ENCODE data around the gene MED14.
"Not testable (repeated sequence)": the region's sequence is repeated elsewhere in the genome, so short reads cannot be mapped to it uniquely, and the experiment has no call there.

The MED14 gene

DNA sequence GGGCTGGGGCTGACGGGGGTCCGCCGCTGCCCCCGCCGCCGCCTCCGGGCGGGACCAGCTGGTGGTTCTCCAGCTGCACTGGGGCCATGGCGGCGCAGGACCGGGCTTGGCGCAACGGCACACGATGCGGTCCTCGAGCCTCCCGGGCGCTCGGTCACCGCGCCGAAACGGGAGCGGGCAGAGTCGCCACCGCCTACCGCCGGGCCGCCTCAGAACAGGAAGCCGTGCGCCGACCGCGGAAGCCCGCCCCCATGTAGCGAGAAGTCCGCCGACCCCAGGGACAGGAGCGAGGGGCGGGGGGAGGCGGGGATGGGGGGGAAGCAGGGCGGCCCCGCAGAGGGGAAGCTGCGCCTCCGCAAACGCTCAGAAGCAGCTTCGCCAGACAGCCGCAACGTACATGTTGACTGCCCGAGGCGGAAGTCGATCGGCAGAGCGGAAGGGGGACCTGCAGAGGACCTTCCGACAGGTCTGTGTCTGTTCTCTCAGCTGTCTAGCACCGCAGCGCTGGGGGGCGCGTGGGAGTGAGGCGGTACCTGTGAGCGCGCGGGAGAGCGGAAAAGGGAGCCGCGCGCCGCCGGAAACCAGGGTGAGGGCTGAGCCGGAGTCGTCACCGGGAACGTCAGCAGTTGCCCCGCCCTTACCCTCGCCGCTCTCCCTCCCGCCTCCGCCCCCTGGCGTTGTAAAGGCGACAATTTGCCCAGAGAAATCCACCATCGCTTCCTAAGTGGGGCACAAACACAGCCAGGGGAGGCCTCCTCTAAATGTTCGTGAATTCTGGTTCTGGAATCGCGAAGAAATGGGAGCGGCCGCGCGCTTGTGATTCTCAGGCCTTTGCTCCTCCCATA is at the start of gene MED14:
MED14 (minus strand) TSS at position 218 of the 845 bp plus-strand sequence; CDS start at position 88, 130 bp downstream.
- peak; percentile 89 to 96 (median 92) for DNase-seq

DNA sequence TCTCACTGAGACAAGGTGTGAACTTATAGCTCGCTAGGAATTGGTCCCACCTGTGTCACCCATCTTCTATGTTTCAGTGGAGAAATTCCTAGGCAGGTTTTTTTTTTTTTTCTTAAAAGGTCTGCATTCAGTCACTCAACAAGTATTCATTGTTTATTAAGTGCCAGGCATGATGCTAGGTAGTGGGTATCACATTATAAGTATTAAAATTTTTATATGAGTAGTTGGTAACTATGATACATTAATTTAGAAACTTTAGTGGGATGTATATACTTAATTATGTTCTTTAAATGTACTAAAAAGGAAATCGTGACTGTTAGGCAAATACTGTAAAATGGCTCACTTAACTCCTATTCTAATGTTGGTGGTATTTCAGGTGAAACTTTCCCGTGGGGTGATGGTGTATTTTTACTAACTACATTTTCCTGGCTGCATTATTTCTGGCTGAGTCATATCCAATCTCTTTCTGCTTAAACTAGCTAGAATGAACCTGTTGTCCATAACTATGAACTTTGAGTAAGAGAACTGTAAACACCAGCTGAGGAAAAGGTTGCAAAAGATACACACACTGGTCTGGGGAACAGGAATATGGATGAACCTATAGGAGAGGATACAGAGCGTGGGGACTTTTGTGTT is 49.3 kb upstream of the MED14 start:
- no peak for DNase-seq

DNA sequence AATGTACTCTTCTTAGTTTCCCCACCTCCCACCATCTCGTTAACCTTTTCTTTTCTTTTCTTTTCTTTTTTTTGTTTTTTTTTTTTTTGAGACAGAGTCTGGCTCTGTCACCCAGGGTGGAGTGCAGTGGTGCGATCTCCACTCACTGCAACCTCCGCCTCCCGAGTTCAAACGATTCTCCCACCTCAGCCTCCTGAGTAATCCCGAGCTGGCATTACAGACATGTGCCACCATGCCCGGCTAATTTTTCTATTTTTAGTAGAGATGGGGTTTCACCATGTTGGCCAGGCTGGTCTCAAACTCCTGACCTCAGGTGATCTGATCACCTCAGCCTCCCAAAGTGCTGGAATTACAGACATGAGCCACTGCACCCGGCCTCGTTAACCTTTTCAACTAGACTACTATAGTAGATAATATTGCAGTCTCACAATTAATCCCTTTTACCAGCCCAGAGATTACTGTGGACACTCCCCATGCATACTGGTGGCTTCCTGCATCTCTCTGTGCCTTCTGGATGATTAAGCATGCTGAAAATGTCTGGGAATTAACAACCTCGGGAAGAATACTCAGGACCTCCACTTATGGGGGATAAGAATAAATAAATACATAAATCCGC is 47.4 kb upstream of the MED14 start:
- DNase-seq = not testable (repeated sequence)

DNA sequence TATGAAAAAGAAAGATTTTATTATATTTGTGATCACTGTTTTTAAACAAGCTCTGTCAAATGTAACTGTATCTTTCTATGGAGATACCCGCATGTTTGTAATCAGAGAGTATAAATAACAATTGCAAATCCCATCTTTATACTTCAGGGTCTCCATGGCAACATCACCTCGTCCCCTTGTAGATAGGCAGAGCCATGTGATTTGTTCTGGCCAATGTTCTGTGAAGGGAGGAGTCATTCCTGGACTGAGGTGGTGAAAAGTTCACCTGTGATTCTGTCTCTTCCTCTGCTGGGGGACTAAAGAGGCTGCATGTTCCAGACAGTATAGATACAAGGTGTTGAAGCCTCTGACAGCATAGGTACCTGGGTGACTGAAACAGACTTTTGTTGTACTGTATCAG is 45.6 kb upstream of the MED14 start:
- no peak for DNase-seq

DNA sequence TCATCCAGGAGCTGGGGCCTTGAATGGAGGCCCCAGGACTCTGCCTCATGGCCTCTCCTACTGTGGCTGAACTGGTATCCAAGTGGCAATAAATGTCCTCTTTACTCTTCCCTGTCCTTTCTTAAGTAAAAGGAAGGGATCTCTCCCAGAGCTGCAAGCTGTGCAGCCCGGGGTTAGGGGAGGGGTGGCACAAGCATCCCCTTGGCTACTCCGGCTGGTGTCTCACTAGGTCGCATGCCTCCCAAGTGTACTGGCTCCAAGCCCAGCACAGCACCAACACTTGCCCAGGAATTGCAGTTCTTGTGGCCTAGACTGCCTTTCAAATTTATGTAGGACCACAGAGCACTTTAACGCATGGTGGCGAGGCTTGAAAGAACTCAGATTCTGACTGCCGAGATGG is 44.7 kb upstream of the MED14 start:
- no peak for DNase-seq

DNA sequence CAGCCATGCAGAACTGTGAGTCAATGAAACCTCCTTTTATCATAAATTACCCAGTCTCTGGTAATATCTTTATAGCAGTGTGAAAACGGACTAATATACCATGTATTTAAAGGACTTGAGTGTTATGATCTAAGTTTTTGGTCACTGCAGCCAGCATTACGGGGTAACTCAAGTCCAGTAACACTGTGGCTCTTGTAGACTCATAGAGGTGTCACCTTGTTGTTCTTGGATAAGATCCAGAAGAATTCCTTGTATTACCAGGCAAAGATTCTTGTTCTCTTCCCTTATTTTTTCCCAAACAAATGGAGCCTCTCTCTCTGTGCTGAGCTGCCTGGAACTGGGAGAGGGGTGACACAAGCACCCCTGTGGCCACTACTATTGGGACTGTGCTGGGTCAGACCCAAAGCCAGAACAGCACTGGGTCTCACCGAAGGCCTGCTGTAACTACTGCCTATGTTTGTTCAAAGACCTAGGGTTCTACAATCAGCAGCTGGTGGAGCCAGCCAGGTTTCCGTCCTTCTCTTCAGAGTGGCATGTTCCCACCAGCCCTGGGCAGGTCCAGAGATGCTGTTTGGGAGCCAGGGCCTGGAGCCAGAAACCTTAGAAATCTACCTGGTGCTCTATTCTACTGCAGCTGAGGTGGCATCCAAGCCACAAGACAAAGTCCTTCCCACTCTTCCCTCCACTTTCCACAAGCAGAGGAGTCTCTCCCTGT is 43.7 kb upstream of the MED14 start:
- no peak for DNase-seq

DNA sequence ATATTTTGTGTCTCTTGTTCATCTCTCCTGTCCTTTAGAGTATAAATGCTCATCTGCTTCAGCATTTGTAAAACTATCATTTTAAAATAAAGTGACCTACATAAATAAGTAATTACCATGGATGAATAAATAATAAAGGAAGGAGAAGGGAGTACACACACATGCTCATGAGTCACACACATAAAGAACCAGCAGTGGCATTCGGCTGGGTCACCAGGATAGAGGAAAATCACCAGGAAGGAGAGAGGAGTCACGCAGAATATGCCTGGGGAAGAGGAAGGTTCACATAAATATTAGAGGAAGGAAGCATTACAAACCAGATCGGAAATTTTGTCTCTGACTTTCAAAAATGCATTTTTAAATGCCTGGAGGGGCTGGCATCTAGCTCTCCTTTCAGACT is 38.5 kb upstream of the MED14 start:
- no peak for DNase-seq

DNA sequence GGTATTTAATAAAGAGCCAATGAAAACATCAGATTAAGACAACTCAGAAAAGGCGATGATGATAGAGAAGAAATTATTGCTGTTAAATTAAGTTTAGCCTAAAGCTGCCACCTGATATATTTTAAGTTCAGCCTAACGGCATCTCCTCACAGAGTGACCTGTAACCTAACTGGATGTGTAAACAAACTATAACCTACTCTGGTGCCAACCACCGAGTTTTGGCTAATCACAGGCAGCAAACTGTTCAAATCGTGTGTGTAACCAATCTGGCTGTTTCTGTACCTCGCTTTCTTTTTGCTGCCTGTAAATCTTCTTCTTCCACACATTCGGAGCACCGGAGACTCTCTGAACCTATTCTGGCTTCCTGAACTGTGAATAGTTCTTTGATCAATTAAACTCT is 37.8 kb upstream of the MED14 start:
- DNase-seq = no peak

DNA sequence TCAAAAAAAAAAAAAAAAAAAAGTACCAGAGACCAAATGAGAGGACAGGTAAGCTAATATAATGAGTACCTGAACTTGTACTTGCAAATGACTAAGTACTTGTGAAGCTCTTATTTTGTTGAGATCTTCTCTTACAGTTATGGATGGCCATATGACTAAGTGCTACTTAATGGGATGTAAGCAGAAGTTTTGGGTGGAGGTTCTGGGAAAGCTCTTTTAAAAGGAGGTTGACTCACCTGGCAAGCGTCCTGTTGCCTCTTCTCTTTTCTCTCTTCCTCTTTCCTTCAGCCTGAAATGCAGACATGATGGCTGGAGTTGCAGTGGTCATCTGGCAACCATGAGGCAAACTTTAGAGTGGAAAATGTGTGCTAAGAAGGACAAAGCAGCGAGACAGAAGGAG is 36.9 kb upstream of the MED14 start:
- DNase-seq = no peak

DNA sequence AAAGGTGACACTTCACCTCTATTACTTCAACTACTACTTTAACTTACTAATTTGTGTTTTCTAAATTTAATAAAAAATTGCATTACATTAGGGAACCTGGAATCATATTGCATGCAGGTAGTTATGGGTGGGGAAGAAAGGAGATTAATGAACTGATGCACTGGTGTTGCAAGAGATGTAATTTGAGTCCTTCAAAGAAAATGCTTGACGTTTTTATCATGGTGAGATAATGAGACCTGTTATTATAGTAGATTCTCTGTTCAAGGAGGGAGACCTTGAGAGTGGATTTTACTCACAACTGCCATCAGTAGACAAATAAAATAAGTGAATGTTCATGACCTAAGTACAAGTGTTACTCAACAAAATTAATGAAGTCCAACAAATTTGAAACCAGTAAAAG is 26.4 kb upstream of the MED14 start:
- DNase-seq = no peak

DNA sequence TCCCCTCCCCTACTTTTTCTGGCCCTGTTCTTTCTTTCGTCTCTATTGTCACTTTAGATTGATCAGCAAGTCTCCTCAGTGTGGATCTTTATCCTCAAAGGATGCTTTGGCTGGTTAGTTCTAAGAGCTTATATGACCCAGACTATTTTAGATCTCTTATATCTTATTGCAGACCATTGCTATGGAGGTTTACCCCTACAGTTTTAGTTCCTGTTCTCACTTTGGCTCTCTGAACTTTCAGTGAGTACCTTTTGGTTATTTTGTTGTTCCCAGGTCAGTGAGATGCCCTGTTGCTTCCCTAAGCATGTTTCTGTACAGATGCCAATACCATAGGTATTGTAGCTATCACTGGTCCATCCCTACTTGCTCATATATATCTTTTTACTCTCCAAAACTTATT is 24.0 kb upstream of the MED14 start:
- DNase-seq = no peak

DNA sequence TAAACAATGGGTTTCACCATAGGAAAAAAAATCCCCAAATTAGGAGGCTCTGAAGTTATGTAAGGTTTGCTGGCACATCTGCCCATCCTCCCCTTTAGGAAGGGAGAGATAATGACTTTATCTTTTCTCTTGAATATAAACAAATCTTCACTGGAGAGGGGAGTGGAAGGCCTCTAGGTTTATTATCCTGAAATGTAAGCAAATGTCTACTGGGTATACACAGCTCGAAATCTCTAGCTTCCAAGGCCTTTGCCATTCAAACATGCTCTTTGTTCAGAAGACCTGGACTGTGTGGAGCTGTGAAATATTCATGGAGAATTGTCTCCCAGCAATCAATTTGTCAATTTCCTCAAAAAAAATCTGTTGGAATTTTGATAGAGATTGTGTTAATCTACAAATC is 21.7 kb upstream of the MED14 start:
- no peak for DNase-seq

DNA sequence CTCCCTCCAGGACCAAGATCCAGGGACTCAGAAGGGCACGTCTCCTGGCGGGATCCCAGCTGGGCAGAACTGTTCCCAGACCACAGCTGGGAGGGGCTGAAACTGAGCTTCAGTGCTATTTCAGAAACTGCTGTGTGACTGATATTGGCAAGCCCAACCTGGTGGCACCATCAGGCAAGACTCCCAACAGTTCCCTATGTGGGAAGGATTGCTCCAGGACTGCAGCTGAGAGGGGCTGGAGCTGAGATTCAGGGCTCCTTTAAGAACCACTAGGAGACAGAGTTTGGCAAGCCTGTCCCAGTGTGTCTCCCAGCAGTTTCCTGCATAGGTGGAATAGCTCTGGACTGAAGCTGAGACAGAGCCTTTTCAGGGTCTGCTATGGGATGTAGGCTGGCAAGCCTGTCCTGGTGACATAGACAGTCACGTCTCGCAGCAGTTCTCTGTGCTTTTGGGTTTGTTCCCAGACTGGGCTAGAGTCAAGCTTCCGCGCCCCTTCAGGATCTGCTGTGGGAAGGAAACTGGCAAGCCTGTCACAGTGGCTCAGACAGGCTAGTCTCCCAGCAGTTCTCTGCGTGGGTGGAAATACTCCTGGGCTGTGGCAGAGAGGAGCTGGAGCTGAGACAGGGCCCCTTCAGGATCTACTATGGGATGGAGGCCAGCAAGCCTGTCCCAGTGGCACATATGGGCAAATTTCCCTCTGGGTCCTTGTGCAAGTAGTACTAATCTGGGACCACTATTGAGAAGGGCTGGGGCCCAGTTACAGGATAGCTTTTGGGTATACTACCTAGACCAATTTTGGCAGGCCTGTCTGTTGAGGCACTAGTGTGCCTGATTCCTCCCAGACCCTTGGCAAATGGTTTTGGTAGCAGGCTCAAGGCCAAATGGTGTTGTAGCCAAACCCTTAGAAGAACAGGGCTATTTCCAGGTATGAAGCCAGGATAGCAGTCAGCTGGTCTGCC is 20.2 kb upstream of the MED14 start:
- no peak for DNase-seq

DNA sequence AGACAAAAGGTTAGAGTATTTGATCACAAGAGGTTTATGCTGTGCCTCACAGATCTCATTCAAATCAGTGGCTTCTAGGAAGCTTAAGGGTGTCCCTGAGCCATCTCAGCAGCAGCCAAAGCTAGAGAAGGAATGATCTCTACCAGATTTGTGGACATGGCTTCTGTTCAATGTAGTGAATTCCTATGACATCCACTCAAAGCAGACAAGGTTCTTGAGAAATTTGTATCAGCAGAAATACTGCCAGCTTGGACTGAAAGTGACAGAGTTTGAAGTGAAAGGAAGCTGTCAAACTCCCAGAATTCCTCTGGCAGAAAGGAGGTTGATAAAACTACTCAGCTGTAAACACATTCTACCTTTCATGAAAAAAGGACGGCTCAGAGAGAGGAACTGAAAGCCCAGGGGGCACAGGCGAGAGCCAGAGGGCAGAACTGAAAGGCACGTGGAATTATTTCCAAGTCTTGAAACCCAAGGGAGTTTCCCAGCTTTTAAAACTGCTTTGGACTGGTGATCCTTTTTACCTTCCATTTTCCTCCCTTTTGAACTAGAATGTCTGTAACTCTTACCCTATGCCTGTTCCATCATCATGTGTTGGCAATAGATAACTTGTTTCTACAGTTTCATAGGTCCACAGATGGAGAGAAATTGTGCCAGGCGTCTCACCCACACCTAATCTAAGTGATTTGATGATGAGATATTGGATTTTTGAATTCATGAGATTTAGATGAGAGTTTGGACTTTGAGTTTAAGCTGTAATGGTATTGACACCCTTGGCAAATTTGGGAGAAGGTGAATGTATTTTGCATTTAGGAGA is 14.5 kb upstream of the MED14 start:
- peak in 1 of 6 experiments; percentile 6 for DNase-seq

DNA sequence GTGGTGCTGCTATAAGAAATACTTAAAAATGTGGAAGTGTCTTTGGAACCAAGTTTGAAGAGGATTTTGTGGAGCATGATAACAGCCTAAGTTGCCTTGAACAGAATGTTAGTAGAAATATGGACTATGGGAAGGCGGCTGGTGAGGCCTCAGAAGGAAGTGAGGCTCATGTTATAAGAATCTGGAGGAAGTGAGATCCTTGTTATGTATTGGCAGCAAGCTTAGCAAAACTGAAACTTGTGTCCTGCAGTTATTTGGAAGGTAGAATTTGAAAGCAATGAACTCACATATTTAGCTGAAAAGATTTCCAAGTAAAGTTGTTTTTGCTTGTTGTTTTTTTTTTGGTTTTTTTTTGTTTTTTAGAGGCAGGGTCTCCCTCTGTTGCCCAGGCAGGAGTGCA is 13.6 kb upstream of the MED14 start:
- peak in 1 of 6 experiments; percentile 5 for DNase-seq

DNA sequence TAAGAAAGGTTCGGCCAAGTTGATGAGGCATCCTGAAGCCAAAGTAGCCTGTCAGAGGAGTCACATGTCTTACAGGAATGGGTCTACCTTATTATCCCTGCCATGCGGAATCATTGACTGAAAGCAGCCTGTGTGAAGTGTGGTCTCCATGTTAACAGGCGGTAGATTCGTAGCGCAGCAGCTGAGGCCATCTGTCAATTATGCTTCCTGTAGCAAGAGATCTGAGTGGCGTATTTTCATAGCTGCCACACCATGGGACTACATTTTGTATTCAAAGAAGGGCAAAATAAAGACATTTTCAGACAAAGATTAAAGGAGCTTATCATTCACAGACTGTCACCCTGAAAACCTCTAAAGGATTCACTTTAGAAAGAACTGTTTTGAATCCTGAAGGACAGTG is 11.2 kb upstream of the MED14 start:
- DNase-seq = no peak

DNA sequence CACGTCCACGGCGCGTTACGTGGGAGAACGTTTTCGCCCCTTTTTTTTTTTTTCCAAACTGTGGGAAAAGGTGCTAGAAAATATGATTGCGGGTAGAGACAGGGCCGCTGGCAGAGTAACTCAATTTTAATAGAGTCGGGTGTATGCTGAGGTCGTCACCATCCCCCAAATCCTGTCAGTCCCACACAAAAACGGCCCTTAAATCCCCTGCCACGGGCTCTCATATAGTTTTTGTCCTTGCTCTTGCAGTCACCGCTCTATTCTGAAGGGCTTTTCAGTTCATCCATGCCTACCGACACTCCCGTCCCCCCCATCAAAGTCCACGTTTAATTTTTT is 796 bp upstream of the MED14 start:
- peak in 1 of 6 experiments; percentile 58 for DNase-seq

DNA sequence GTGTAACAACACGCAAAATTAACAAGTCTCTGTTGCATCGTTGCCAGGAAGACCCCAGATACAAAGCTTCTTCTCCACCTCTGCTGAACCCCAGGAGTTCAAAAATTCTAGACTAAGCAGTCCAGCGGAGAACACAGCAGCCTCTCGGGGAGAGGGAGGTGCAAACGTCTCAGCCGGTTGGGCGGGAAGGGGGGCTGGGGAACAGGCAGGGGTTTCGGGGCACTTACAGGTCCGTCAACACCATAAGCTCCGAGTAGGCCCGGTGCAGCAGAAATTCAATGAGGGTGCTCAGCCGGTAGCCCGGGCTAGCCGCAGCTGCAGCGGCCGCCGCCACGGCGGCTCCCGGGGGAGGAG is 394 bp downstream of the MED14 start:
- peak in 4 of 6 experiments; percentile 31 to 73 (median 48) for DNase-seq

DNA sequence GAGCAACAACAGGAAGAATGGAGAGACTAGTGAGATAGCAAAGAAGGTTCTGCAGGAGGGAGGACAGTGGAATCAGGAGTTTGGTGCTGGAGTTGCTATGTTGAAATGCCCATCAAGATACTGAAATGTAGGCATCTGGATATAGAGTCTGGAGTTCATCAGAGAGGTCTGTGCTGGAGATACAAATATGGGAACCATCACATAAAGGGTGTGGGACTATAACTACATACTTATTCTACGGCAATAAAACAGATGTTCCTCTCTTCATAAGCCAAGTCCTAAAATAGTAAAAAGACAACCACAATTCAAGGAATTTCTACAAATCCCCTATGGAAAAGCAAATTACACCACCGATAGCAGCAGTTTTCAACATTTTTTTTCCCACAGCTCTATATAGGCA is 1.6 kb downstream of the MED14 start:
- DNase-seq = no peak

DNA sequence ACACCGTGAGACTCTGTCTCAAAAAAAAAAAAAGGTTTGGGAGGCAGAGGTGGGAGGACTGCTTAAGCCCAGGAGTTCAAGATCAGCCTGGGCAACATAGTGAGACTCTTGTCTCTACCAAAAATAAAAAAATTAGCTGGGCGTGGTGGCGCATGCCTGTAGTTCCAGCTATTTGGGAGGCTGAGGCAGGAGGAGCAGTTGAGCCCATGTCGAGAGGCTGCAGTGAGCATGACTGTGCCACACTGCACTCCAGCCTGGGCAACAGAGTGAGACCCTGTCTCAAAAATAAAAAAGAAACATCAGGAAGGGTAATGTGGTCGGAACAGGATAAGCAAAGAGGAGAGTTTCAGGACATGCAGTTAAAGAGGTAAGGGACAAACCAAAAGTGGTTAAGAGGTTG is 2.8 kb downstream of the MED14 start:
- not testable (repeated sequence) for DNase-seq

Measured in stimulated activated naive CD4-positive, alpha-beta T cell (primary cell).